Measurements from ENCODE around the gene IRF6.

- TF ChIP-seq CTCF (IDR thresholded peaks at IDR 0.05; ENCODE audit: low read depth, low read length) (no peak), POLR2A (IDR thresholded peaks at IDR 0.05; ENCODE audit: extremely low read depth, insufficient read length) (no peak), MAX (IDR thresholded peaks at IDR 0.05; ENCODE audit: low read depth, low read length) (no peak), MYC (IDR thresholded peaks at IDR 0.05; ENCODE audit: low read depth, low read length) (no peak)
These were observed 9.5 kb upstream of the IRF6 start for GRCh38 chr1:209815490-209815889.

Measured in NB4 (cell line).